A549 (cell line): ENCODE measurements around the gene HS3ST6. TPM values are rescaled to one million over a fixed set of nuclear protein-coding genes. Genes with fewer than 3 reads are reported as not detected.
"Not testable (repeated sequence)": the region's sequence is repeated elsewhere in the genome, so short reads cannot be mapped to it uniquely, and the experiment has no call there.

ENCODE experiments used
- ATAC-seq, 2 experiments: fragments of 200-7000 bp in 1 of 2; fragments of >200 bp in 1 of 2; cut with Nextera tagmentation in 1 of 2; cut with Tn5 transposase in 1 of 2; 3 replicates each; pipeline versions ENCODE4 v1.8.0 to v1.9.1; 2018 to 2020; ENCODE audit warnings: mild to moderate bottlenecking in 1 of 2, moderate library complexity in 1 of 2
- CTCF ChIA-PET: fragments of 300-600 bp; sonication (Branson Sonifier 250); formaldehyde crosslinking; extraction: SDS; loops from one replicate; lab custom pipeline; 2021; ENCODE audit warnings: antibody characterized with exemption, inconsistent platforms; lab: Yijun Ruan, JAX
- POLR2A ChIA-PET: fragments of 350-600 bp; formaldehyde crosslinking; extraction: SDS; loops from one replicate; lab custom pipeline; 2021; ENCODE audit warnings: antibody characterized with exemption, inconsistent platforms; lab: Yijun Ruan, JAX
- DNase-seq, 2 experiments: peaks; one replicate each; pipeline versions ENCODE4 v3.0.0 to v3.0.0-alpha.2; 2011 to 2016; ENCODE audit warnings: low read depth in 1 of 2, low spot score in 1 of 2
- FAIRE-seq: peaks from 2 replicates; lab custom pipeline; 2011; peaks lifted over from hg19 to GRCh38; lab: Jason Lieb, UNC
- H3K27ac ChIP-seq, 2 experiments: fragments of >200 bp; sonication (Bioruptor Twin); formaldehyde crosslinking; 3 replicates each; pipeline ENCODE4 v1.5.1; 2016 to 2017
- H3K4me1 ChIP-seq: fragments of >200 bp; sonication (Bioruptor Twin); formaldehyde crosslinking; 3 replicates; pipeline ENCODE4 v1.6.1; 2016
- H3K4me2 ChIP-seq: fragments of >200 bp; sonication (Bioruptor Twin); formaldehyde crosslinking; 3 replicates; pipeline ENCODE4 v1.6.1; 2016
- H3K4me3 ChIP-seq: fragments of >200 bp; sonication (Bioruptor Twin); formaldehyde crosslinking; 3 replicates; pipeline ENCODE4 v1.5.1; 2016
- H3K9me3 ChIP-seq: fragments of >200 bp; sonication (Bioruptor Twin); formaldehyde crosslinking; 3 replicates; pipeline ENCODE4 v1.6.1; 2016
- BHLHE40 ChIP-seq: IDR thresholded peaks from 2 replicates; pipeline ENCODE4 v1.6.1; 2012; ENCODE audit warnings: low read depth, low read length, inconsistent platforms
- FOXS1 ChIP-seq: fragments of 250-450 bp; sonication (Bioruptor Pico); IDR thresholded peaks from 2 replicates; pipeline ENCODE4 v1.5.0; 2020; ENCODE audit warnings: mild to moderate bottlenecking, moderate library complexity
- NR3C1 ChIP-seq: fragments of >200 bp; sonication (Bioruptor Twin); formaldehyde crosslinking; IDR thresholded peaks from 3 replicates; pipeline ENCODE4 v1.6.1; 2017
- PBX3 ChIP-seq: IDR thresholded peaks from 2 replicates; pipeline ENCODE4 v1.6.1; 2012
- PHF8 ChIP-seq: fragments of 200-600 bp; sonication (generic); IDR thresholded peaks from 2 replicates; pipeline ENCODE4 v1.6.1; 2016; ENCODE audit warnings: low read depth, mild to moderate bottlenecking, antibody characterized with exemption, moderate library complexity, borderline replicate concordance
- POLR2AphosphoS2 ChIP-seq: conservative IDR thresholded peaks from 2 replicates; pipeline ENCODE4 v1.6.1; 2012; ENCODE audit warnings: low read length, improper control_type of control experiment, inconsistent platforms
- RAD21 ChIP-seq, 2 experiments: fragments of >200 bp in 1 of 2; sonication (Bioruptor Twin) in 1 of 2; formaldehyde crosslinking in 1 of 2; IDR thresholded peaks in 1 of 2; conservative IDR thresholded peaks in 1 of 2; 2 replicates in 1 of 2; 3 replicates in 1 of 2; pipeline ENCODE4 v1.6.1; 2012 to 2018; ENCODE audit warnings: inconsistent platforms in 1 of 2
- RCOR1 ChIP-seq: fragments of 150-350 bp; IDR thresholded peaks from 2 replicates; pipeline ENCODE4 v1.6.1; 2014; ENCODE audit warnings: antibody characterized with exemption, low read length, low read depth
- ZFP36 ChIP-seq: fragments of 450-650 bp; IDR thresholded peaks from 2 replicates; pipeline ENCODE4 v1.6.1; 2014; ENCODE audit warnings: borderline replicate concordance; ENCODE audit not compliant: partially characterized antibody
- WGBS: methylation state at CpG from one replicate; pipeline ENCODE4 v1.1.6; 2017; ENCODE audit errors: missing lambda C conversion rate; 5-methylcytosine and 5-hydroxymethylcytosine counted together
- polyA plus RNA-seq, 4 experiments: library from polyadenylated mRNA; depleted of rRNA in 3 of 4; stranded (reverse); fragments of >200 nt; fragmentation: RNase III in 1 of 4; extraction: RNeasy Plus Mini Kit Qiagen cat#74134 plus additional on column Dnase treatment in 1 of 4; gene quantifications; 2 replicates in 3 of 4; 3 replicates in 1 of 4; pipeline ENCODE4 v1.2.3, GENCODE V29; 2011 to 2017

Gene HS3ST6
- polyA plus RNA-seq, 2 of the 4 experiments (the other 2 are of a cell fraction) = 1.5 to 2.0 TPM

DNA sequence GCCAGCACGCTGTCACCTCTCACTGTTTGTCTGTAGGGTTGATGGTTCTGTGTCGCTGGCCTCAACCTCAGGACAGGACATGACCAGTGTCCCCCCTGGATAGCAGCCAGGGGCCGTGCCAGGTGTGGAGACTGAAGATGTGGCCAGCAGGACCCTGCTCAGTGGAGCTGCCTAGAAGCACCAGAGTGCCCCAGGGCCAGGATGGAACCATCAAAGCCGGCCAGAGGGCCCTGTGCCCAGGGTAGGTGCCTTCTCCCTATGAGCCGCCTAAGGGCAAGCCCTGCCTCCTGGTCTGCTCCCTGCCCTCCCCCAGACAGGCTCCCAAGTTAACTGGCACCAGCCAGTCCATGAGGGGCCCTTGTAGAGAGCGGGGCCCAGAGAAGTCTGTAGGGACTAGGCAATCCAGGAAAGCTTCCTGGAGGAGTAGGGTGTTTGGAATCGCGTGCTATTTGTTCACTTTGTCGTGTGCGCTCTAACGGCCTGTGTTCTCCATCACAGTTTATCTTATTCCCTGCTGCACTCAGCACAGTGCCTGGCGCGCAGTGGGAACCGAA lies 40.6 kb upstream of the HS3ST6 start:
- no peak for TF ChIP-seq FOXS1 (CRISPR knock-in tag)
- peak; percentile 94 for TF ChIP-seq ZFP36
- ChIA-PET POLR2A (no interaction called here), CTCF (interaction anchor here (0.6 to 3.0 kb wide), 7 partner anchors 8 to 182 kb away, joined by 3 to 8 read pairs (median 5); partner anchors contain the start of genes GFER and MSRB1)
- DNase-seq = no peak
- ATAC-seq = peak; percentile 1 to 3; a peak in 4 of 6 replicates
- WGBS = 40% methylated on average over 10 of the region's 14 CpGs
- Histone ChIP-seq H3K4me2 (peak overlapping the region; percentile 94), H3K4me3 (0 out of 3 replicates have a peak overlapping the region, but pooled peaks have one; percentile 88), H3K9me3 (no peaks in the 10 kb centered on the region), H3K4me1 (peaks cover 30% of the 10 kb centered on the region), H3K27ac (peak overlapping the region; percentile 63 to 97; a peak in 5 of 6 replicates)
- no peak for FAIRE-seq

DNA sequence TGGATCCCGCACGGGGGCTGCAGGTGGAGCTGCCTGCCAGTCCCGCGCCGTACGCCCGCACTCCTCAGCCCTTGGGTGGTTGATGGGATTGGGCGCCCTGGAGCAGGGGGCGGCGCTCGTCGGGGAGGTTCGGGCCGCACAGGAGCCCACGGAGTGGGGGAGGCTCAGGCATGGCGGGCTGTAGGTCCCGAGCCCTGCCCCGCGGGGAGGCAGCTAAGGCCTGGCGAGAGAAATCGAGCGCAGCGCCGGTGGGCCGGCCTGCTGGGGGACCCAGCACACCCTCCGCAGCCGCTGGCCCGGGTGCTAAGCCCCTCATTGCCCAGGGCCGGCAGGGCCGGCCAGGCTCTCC lies 39.9 kb upstream of the HS3ST6 start:
- H3K9me3 ChIP-seq, FAIRE-seq, H3K27ac ChIP-seq, H3K4me3 ChIP-seq, ATAC-seq, H3K4me2 ChIP-seq, POLR2A ChIA-PET, DNase-seq: not testable (repeated sequence)
- WGBS = 94% methylated on average over 11 of the region's 30 CpGs
- peaks cover 30% of the 10 kb centered on the region for H3K4me1 ChIP-seq
- CTCF ChIA-PET = interaction anchor here (0.8 to 3.0 kb wide), 8 partner anchors 12 to 182 kb away, joined by 3 to 8 read pairs (median 4); partner anchors contain the start of genes GFER and MSRB1

DNA sequence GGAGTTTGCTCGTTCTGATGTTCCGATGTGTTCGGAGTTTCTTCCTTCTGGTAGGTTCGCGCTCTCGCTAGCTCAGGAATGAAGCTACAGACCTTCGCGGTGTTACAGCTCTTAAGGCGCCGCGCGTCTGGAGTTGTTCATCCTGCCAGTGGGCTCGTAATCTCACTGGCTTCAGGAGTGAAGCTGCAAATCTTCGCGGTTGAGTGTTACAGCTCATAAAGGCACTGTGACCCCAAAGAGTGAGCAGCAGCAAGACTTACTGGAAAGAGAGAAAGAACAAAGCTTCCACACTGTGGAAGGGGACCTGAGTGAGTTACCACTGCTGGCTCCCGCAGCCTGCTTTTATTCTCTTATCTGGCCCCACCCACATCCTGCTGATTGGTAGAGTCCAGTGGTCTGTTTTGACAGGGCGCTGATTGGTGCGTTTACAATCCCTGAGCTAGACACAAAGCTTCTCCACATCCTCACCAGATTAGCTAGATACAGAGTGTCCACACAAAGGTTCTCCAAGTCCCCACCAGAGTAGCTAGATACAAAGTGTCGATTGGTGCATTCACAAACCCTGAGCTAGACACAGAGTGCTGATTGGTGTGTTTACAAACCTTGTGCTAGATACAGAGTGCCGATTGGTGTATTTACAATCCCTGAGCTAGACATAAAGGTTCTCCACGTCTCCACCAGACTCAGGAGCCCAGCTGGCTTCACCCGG lies 39.4 kb upstream of the HS3ST6 start:
- H3K4me2 ChIP-seq, ATAC-seq, DNase-seq, H3K27ac ChIP-seq, H3K4me3 ChIP-seq, H3K9me3 ChIP-seq, POLR2A ChIA-PET, FAIRE-seq: not testable (repeated sequence)
- CTCF ChIA-PET = interaction anchor here (0.5 to 3.0 kb wide), 9 partner anchors 11 to 183 kb away, joined by 3 to 8 read pairs (median 3); partner anchors contain the start of gene MSRB1
- 89% methylated on average over 22 of the region's 22 CpGs for WGBS
- peaks cover 27% of the 10 kb centered on the region for H3K4me1 ChIP-seq

GRCh38 chr16:1953734-1954133 lies 35.5 kb upstream of the HS3ST6 start:
- H3K27ac ChIP-seq = no peak overlapping the region
- H3K9me3 ChIP-seq = no peaks in the 10 kb centered on the region
- H3K4me1 ChIP-seq = peaks cover under 1% of the 10 kb centered on the region; the same call in 1 of the 3 replicates
- no peak overlapping the region for H3K4me2 ChIP-seq
- WGBS = 92% methylated on average over 4 of the region's 22 CpGs
- TF ChIP-seq PHF8 (no peak), POLR2AphosphoS2 (no peak), FOXS1 (CRISPR knock-in tag) (no peak), RCOR1 (no peak)
- CTCF ChIA-PET = interaction anchor here (0.9 to 2.6 kb wide), 5 partner anchors 10 to 90 kb away, joined by 3 to 7 read pairs (median 5); no protein-coding TSS in a partner anchor
- no peak for ATAC-seq
- no peak overlapping the region for H3K4me3 ChIP-seq
- FAIRE-seq = no peak
- POLR2A ChIA-PET = interaction anchor here (1.6 kb wide), 1 partner anchor 11 kb away, joined by 3 read pairs; the partner anchor contains the start of gene MSRB1
- DNase-seq = no peak

GRCh38 chr16:1950559-1950958 lies 32.3 kb upstream of the HS3ST6 start:
- no peak overlapping the region for H3K4me3 ChIP-seq
- FAIRE-seq (no peak), ATAC-seq (peak; percentile 12; a peak in 3 of 6 replicates), DNase-seq (no peak)
- no peaks in the 10 kb centered on the region for H3K4me1 ChIP-seq
- no peak for TF ChIP-seq NR3C1
- no peak for TF ChIP-seq BHLHE40
- no peak for TF ChIP-seq PBX3
- no peak for TF ChIP-seq POLR2AphosphoS2
- no peak for TF ChIP-seq RAD21 (conservative IDR thresholded peaks at IDR 0.05 in 1 of 2, IDR thresholded peaks at IDR 0.05 in 1 of 2)
- H3K27ac ChIP-seq = no peak overlapping the region
- WGBS = 87% methylated on average over 19 of the region's 19 CpGs
- ChIA-PET POLR2A (interaction anchor here (3.2 kb wide), 1 partner anchor 14 kb away, joined by 18 read pairs; the partner anchor contains the start of gene RPS2), CTCF (interaction anchor here (0.5 to 2.0 kb wide), 5 partner anchors 9 to 105 kb away, joined by 3 to 7 read pairs (median 3); partner anchors contain the start of gene NDUFB10)
- H3K4me2 ChIP-seq = no peak overlapping the region
- H3K9me3 ChIP-seq = no peaks in the 10 kb centered on the region
